Panc1 (cell line): ENCODE data around the gene CNKSR3. TPM values are rescaled to one million over a fixed set of nuclear protein-coding genes. Genes with fewer than 3 reads are reported as not detected.

Experiments
- ATAC-seq: fragments of 200-7000 bp; cut with Tn5 transposase; 2 replicates; pipeline ENCODE4 v1.9.1; 2020; ENCODE audit warnings: mild to moderate bottlenecking, moderate library complexity
- BruUV-seq: library from RNA; stranded (reverse); fragments of 400-500 nt; replicated peaks from 2 replicates; lab custom pipeline; 2021; lab: Mats Ljungman, UMichigan
- CTCF ChIA-PET: fragments of 300-600 bp; sonication (Branson Sonifier 250); formaldehyde crosslinking; loops from one replicate; lab custom pipeline; 2022; ENCODE audit warnings: antibody characterized with exemption; lab: Charles Lee
- POLR2A ChIA-PET: fragments of 300-600 bp; sonication (Branson Sonifier 250); formaldehyde crosslinking; loops from one replicate; lab custom pipeline; 2022; ENCODE audit warnings: antibody characterized with exemption; lab: Charles Lee
- DNase-seq: peaks from one replicate; pipeline ENCODE4 v3.0.0-alpha.2; 2010; ENCODE audit warnings: low read depth, low spot score
- H3K27ac ChIP-seq: 2 replicates; pipeline ENCODE4 v1.5.1; 2011; ENCODE audit warnings: mild to moderate bottlenecking, low read length, inconsistent platforms
- H3K27me3 ChIP-seq: fragments of 200-500 bp; sonication (Bioruptor generic); 2 replicates; pipeline ENCODE4 v1.6.0; 2014; ENCODE audit warnings: low read length, inconsistent platforms; ENCODE audit not compliant: control insufficient read depth, insufficient read depth
- H3K36me3 ChIP-seq: fragments of 200-500 bp; sonication (Bioruptor generic); 2 replicates; pipeline ENCODE4 v1.5.1; 2014; ENCODE audit warnings: inconsistent platforms, mild to moderate bottlenecking, low read length, moderate library complexity; ENCODE audit not compliant: control insufficient read depth, insufficient read depth
- H3K4me1 ChIP-seq: 2 replicates; pipeline ENCODE4 v1.5.1; 2011; ENCODE audit warnings: inconsistent platforms, mild to moderate bottlenecking, low read length, moderate library complexity; ENCODE audit not compliant: control insufficient read depth, insufficient read depth
- H3K4me3 ChIP-seq, 2 experiments: 2 replicates each; pipeline ENCODE4 v1.5.1; 2011 to 2012; ENCODE audit warnings: low read depth in 2 of 2, low read length in 2 of 2, mild to moderate bottlenecking in 2 of 2, inconsistent platforms in 1 of 2, moderate library complexity in 1 of 2
- H3K9me3 ChIP-seq: fragments of 200-500 bp; sonication (Bioruptor generic); 2 replicates; pipeline ENCODE4 v1.5.1; 2014; ENCODE audit warnings: low read depth, mild to moderate bottlenecking, inconsistent platforms, low read length, moderate library complexity; ENCODE audit not compliant: control insufficient read depth, insufficient read depth
- POLR2AphosphoS5 ChIP-seq: IDR thresholded peaks from 2 replicates; pipeline ENCODE4 v1.6.1; 2012; ENCODE audit warnings: mild to moderate bottlenecking, low read depth, low read length, moderate library complexity
- SIN3A ChIP-seq: IDR thresholded peaks from 2 replicates; pipeline ENCODE4 v1.6.1; 2012; ENCODE audit warnings: low read depth, mild to moderate bottlenecking, low read length, moderate library complexity, borderline replicate concordance; ENCODE audit not compliant: insufficient read depth
- TCF7L2 ChIP-seq: IDR thresholded peaks from 2 replicates; pipeline ENCODE4 v1.6.1; 2011; ENCODE audit warnings: mild to moderate bottlenecking, low read depth, low read length, inconsistent platforms
- in situ Hi-C: cut with HindIII; loops from 2 replicates; pipeline ENCODE4 v1.10.0; 2016; ENCODE audit warnings: low sequenced_read_pairs, low pct_unique_long_range_greater_than_20kb
- intact Hi-C: fragments of 100-400 bp; cut with micrococcal nuclease; formaldehyde crosslinking; loops from one replicate; pipeline ENCODE4 v1.10.0; 2022; ENCODE audit not compliant: unreplicated experiment
- total RNA-seq: library from RNA; stranded (reverse); gene quantifications from one replicate; pipeline ENCODE4 v1.2.1, GENCODE V29; 2021; ENCODE audit not compliant: unreplicated experiment
- TF ChIP-seq, protein P1 (sequence below): fragments of 450-650 bp; IDR thresholded peaks from 2 replicates; pipeline ENCODE4 v1.5.1; 2017; ENCODE audit warnings: mild to moderate bottlenecking
- TF ChIP-seq, protein P2 (sequence below), 2 experiments: IDR thresholded peaks; 2 replicates each; pipeline ENCODE4 v1.6.1; 2011 to 2012; ENCODE audit warnings: low read depth in 2 of 2, control low read depth in 1 of 2, low read length in 1 of 2, mild to moderate bottlenecking in 1 of 2, moderate library complexity in 1 of 2; ENCODE audit not compliant: insufficient read depth in 1 of 2

The CNKSR3 gene
- total RNA-seq, 1 experiment from 2014 or later = 18.2 TPM

DNA sequence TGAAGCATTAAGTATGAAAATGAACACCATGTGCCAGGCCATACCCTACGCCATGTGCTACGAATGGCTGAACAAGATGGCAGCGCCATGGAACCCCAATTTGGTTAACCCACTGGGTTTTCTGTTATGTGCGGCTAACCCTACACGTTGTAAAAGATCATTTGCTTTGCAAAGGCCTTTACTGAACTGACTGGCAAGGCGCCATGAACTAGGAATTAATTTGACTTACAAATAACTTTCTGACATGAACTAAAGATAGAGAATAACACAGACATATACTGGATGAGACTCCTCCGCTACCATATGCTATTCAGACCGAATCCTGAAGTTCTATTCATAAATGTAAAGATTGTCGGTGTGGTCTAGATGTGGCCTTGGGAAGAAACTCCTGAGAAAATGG is 3.9 kb downstream of the CNKSR3 start:
- no TSS peak for BruUV-seq
- Histone ChIP-seq H3K9me3 (no peaks in the 10 kb centered on the region), H3K4me1 (peaks cover 15% of the 10 kb centered on the region), H3K27ac (no peak overlapping the region), H3K27me3 (no peaks in the 10 kb centered on the region), H3K36me3 (no peaks in the 10 kb centered on the region), H3K4me3 (no peak overlapping the region)
- DNase-seq = no peak
- no peak for ATAC-seq
- intact Hi-C loops (loop anchor here (10.0 kb wide), 1 partner anchor 352 kb away; no protein-coding TSS in a partner anchor), in situ Hi-C loops (no loop called here)
- ChIA-PET POLR2A (no interaction called here), CTCF (no interaction called here)
- TF ChIP-seq POLR2AphosphoS5 (no peak), SIN3A (no peak), TCF7L2 (no peak)
- TF ChIP-seq, protein P1, sequence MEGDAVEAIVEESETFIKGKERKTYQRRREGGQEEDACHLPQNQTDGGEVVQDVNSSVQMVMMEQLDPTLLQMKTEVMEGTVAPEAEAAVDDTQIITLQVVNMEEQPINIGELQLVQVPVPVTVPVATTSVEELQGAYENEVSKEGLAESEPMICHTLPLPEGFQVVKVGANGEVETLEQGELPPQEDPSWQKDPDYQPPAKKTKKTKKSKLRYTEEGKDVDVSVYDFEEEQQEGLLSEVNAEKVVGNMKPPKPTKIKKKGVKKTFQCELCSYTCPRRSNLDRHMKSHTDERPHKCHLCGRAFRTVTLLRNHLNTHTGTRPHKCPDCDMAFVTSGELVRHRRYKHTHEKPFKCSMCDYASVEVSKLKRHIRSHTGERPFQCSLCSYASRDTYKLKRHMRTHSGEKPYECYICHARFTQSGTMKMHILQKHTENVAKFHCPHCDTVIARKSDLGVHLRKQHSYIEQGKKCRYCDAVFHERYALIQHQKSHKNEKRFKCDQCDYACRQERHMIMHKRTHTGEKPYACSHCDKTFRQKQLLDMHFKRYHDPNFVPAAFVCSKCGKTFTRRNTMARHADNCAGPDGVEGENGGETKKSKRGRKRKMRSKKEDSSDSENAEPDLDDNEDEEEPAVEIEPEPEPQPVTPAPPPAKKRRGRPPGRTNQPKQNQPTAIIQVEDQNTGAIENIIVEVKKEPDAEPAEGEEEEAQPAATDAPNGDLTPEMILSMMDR = no peak
- TF ChIP-seq, protein P2, sequence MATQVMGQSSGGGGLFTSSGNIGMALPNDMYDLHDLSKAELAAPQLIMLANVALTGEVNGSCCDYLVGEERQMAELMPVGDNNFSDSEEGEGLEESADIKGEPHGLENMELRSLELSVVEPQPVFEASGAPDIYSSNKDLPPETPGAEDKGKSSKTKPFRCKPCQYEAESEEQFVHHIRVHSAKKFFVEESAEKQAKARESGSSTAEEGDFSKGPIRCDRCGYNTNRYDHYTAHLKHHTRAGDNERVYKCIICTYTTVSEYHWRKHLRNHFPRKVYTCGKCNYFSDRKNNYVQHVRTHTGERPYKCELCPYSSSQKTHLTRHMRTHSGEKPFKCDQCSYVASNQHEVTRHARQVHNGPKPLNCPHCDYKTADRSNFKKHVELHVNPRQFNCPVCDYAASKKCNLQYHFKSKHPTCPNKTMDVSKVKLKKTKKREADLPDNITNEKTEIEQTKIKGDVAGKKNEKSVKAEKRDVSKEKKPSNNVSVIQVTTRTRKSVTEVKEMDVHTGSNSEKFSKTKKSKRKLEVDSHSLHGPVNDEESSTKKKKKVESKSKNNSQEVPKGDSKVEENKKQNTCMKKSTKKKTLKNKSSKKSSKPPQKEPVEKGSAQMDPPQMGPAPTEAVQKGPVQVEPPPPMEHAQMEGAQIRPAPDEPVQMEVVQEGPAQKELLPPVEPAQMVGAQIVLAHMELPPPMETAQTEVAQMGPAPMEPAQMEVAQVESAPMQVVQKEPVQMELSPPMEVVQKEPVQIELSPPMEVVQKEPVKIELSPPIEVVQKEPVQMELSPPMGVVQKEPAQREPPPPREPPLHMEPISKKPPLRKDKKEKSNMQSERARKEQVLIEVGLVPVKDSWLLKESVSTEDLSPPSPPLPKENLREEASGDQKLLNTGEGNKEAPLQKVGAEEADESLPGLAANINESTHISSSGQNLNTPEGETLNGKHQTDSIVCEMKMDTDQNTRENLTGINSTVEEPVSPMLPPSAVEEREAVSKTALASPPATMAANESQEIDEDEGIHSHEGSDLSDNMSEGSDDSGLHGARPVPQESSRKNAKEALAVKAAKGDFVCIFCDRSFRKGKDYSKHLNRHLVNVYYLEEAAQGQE (IDR thresholded peaks at IDR 0.05; ENCODE audit: insufficient read depth in 1 of 2, low read depth in 2 of 2, low read length in 1 of 2) = no peak

DNA sequence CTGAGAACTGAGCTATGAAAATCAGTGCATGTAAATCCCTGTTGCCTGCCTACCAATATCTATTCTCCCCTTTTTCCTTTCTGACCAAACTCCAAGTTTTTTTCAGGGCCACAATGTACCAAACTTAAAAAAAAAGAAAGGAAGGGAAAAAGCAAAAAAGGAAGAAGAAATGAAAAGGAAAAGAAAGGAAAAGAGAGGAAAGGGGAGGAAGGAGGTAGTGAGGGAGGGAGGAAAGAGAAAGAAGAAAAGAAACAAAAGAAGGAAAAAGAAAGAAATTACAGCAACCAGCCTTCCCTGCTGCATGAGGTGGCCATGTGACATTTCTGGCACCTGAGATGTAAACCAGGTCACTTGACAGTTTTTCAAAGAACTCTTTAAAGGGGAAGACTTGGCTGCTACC is 4.4 kb downstream of the CNKSR3 start:
- no peaks in the 10 kb centered on the region for H3K9me3 ChIP-seq
- H3K36me3 ChIP-seq = no peaks in the 10 kb centered on the region
- no peak for ATAC-seq
- in situ Hi-C loops (no loop called here), intact Hi-C loops (loop anchor here (10.0 kb wide), 1 partner anchor 351 kb away; no protein-coding TSS in a partner anchor)
- TF ChIP-seq SIN3A (no peak), TCF7L2 (no peak), POLR2AphosphoS5 (no peak)
- TF ChIP-seq, protein P2 (IDR thresholded peaks at IDR 0.05; ENCODE audit: insufficient read depth in 1 of 2, low read depth in 2 of 2, low read length in 1 of 2) = no peak
- TF ChIP-seq, protein P1 = no peak
- CTCF ChIA-PET = no interaction called here
- H3K27me3 ChIP-seq = no peaks in the 10 kb centered on the region
- no peak overlapping the region for H3K4me3 ChIP-seq
- H3K27ac ChIP-seq = no peak overlapping the region
- POLR2A ChIA-PET = no interaction called here
- no TSS peak for BruUV-seq
- no peak for DNase-seq
- H3K4me1 ChIP-seq = peaks cover 15% of the 10 kb centered on the region
